PC-3 (cell line): ENCODE data around the gene NHP2.

Experiments used
- CTCF ChIP-seq: fragments of 300-600 bp; sonication (generic); conservative IDR thresholded peaks from 2 replicates; pipeline ENCODE4 v1.5.1; 2017; ENCODE audit warnings: antibody characterized with exemption, low read depth, mild to moderate bottlenecking, low read length
- EZH2 ChIP-seq: fragments of 300-600 bp; sonication (generic); IDR thresholded peaks from one replicate; pipeline ENCODE4 v1.6.1; 2017; ENCODE audit warnings: antibody characterized with exemption, mild to moderate bottlenecking, low read length; ENCODE audit not compliant: unreplicated experiment
- EZH2phosphoT487 ChIP-seq: fragments of 300-600 bp; sonication (generic); IDR thresholded peaks from 2 replicates; pipeline ENCODE4 v1.6.1; 2018; ENCODE audit warnings: mild to moderate bottlenecking, antibody characterized with exemption, low read length, borderline replicate concordance

DNA sequence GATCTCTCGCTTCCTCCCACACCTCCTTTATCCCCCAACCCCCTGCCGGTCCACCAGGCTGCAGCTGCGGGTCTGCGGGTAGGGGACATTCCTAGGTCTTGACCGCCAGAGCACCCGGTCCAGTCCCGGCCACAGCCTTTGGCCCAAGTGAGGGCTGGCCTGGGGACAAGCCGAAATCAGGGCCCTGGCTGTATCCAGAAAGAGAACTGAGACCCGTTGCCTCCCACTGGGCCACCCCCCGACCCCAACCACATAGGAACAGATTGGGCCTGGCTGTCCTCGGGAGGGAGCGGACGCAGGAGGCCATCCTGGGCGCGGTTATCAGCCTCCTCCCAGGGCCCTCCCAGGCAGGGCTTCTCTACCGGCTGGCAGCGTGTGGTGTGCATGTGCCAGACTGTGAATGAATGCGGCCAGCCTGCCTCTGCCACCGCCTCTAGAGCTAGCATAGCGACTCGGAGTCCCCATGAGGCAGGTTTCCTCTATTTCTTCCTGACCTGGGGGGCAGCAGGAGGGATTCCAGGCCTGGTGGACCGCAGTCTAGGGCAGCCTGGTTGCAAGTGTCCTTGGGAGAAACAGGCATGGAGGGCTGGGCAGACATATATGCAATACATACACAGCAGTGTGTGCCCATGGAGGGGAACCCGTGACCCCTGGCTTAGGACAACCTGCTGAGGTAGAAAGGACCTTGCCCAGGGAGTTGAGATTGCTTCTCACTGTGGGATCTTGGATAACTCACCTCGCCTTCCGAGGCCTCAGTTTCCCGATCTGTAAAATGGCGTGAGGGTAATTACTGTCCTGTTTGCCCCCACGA, 39.2 kb downstream of the NHP2 start:
- TF ChIP-seq CTCF (no peak), EZH2 (no peak), EZH2phosphoT487 (peak; percentile 22; the same call in 1 of the 2 replicates)
